Stimulated activated CD8-positive, alpha-beta memory T cell treated with anti-CD3 and anti-CD28 coated beads, Interleukin-12 subunit alpha, Interleukin-12 subunit beta, amount 100 ng/mL, for 1 hour (primary cell): ENCODE data around the gene ATP10A.

ENCODE experiments used
- DNase-seq: peaks from one replicate; pipeline ENCODE4 v3.0.0-alpha.2; 2020; ENCODE audit warnings: low read depth

The ATP10A gene

GRCh38 chr15:25677719-25678499 lies 185.2 kb downstream of the ATP10A start:
- DNase-seq, result no peak

GRCh38 chr15:25676070-25676469 lies 187.1 kb downstream of the ATP10A start:
- no peak for DNase-seq

GRCh38 chr15:25675396-25675795 lies 187.7 kb downstream of the ATP10A start:
- no peak for DNase-seq

DNA sequence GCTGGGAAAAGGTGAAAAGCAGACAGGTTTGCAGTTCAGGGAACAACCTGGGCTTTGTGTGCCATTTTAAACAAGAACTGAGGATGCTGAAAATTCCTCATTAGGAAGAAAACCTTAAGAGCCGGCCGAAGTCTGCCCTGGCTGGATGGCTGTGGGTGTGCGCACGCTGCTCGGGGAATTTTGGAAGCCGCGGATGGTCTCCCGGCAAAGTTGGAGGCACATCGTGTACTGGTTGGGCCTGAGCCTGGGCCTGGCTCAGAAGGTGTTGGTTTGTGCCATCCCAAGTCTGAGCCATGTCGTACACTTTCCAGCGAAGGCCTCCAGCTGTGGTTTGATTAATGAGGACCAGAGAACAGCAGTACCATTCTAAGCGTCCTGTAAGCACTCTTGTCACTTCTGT lies 188.2 kb downstream of the ATP10A start:
- no peak for DNase-seq

- no peak for DNase-seq
Measured at GRCh38 chr15:25673972-25674371, 189.2 kb downstream of the ATP10A start.

GRCh38 chr15:25673351-25673750 lies 189.8 kb downstream of the ATP10A start:
- no peak for DNase-seq

DNA sequence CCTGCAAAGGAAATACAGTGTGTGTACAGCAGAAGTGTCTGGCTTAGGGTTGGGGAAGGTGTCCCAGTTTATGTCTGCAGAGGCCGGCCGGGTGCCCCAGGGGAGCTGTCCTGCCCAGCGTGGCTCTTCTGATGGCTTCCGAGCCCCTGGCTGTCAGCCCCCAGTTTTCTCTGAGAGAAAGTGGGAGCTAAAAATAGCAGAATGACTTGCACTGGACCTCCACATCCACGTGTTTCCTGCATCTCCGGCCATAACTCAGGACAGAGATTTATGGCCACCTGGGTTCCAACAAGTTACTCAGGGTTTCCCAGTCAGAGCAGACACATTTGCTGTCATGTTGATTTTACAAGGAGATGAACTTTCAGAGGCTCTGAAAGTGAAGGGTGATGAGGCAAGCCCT lies 192.0 kb downstream of the ATP10A start:
- no peak for DNase-seq

- DNase-seq, result no peak
Measured at GRCh38 chr15:25670621-25671020, 192.5 kb downstream of the ATP10A start.

GRCh38 chr15:25670025-25670554 lies 193.0 kb downstream of the ATP10A start:
- DNase-seq, result no peak

DNA sequence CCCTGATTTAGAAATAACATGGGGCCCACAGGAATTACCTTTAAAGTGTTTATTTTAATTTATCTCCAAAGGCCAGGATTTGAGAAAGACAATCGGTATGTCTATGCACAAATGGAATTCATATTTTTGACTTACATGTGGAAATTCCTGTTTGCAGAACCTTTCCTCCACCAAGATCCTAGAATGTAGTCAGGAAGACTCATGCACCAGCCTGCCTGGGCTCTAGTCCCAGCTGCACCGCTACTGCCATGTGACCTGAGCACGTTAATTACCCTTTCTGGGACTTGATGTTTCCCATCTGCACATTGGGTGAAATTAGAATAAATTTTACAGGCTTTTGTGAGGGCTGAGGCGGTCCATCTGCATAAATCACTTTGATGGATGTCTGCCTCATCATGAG lies 194.2 kb downstream of the ATP10A start:
- no peak for DNase-seq

DNA sequence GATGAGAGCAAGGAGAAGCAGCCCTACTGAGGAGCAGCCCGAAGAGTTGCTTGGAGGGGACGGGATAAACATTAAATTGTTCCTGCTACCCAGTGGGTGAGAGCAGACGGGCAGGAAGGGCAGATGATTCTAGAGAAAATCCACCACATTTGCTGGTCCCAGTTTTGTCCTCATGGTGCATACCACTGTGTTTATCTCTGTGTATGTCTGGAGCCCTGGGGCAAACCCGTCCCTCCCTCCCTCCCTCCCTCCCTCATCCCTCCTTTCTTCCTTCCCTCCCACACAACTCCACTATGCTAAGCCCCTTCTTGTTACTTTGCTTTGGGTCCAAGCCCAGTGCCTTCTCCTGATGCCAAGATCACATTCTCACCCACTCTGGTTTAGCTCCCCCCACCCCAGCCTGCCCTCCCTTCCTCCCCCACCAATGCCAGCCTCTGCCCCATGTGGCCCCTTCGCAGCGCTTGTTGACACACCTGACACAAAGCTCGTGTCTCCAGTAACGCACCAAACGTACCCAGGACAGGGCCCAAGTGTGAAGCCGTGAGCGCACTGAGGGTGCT lies 194.8 kb downstream of the ATP10A start:
- DNase-seq, result no peak

DNA sequence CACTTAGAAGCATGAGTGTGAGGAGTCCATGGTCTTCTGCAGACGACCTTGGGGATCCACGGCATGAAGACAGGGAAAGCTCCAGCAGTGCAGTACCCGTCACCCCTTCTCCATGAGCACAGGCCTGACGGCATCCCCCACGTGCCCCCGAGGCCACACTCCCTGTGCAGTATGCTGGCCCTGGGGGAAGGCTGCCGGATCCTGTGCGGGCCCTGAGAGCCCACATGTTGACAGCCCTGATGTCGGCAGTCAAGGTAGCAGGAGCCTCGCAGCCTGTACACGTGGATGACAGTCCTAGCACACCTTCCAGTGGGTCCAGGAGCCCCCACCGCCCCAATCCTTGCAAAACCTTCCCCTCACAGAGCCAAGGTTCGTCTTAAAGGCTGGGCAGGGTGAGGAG lies 195.3 kb downstream of the ATP10A start:
- DNase-seq, result no peak

DNA sequence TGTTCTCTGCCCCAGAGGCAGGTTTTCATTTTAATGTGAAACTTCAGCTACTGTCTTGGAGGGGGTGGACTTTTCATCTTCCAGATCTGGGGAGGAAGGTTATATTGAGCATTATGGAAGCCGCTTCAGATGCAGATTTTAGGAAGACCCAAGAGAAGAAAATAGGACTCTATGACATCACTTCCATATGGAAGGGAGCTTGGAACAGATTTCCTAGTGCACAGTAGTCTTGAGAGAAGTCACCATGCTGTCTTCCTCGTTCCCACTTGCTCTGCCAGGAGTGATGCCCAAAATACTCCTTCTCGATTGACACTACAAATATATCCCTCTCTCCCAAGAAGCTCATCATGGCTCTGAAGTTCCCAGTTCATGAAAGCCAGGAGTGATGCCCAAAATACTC lies 197.2 kb downstream of the ATP10A start:
- DNase-seq, result no peak

DNA sequence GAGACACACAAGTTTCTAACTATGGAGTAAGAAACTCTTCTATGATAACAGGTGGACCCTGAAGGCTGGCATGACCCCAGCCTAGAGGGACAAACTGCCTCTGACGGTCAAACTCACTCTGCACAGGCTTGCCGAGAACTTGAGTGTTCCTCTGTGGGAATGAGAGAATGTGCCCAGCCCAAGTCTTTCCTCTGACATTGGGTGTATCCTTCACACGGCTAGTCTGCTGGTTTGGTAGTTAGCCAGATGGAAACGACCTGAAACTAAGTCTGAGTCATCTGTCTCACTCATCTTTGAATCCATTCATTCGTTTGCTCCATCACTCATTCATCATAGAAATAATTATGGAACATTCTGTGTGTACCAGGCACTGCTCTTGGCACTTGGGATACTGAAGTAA lies 198.4 kb downstream of the ATP10A start:
- no peak for DNase-seq

- DNase-seq, result no peak
Measured at GRCh38 chr15:25663515-25663914, 199.6 kb downstream of the ATP10A start.

GRCh38 chr15:25661898-25662297 lies 201.2 kb downstream of the ATP10A start:
- no peak for DNase-seq

GRCh38 chr15:25659251-25659650 lies 203.9 kb downstream of the ATP10A start:
- DNase-seq, result no peak

GRCh38 chr15:25658560-25658959 lies 204.6 kb downstream of the ATP10A start:
- DNase-seq, result no peak

DNA sequence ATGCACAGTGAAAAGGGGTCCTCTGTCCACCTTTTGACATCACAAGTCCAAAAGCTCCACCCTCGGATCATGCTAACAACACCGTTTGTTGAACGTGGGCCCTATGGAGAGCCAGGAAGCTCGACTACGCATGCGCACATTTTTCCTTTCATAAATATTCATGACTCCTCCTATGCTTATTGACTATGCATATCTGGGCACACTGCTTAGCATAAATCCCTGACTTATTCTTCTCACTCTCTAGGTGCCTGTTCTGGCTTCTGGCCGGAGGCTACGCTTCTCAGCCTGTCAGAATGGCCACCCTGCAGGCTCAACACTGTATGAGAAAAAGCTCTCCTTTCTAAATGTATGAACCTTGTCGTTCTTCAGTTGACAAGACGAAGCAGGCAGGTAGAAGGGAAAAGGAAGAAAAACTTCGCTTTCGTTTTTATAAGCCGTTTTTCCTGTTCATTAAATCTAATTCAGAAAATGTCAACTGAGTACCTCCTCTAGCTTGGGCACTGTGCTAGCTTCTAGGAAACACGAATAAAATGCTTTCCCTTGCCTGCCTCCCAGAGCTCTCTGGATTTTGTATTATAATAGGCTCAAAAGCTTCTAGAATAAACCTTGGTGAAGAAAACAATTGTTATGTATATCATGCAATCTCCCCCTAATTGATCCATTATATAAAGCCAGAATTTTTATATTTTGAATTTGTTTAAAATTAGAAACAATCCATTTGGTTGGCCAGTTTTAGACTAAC lies 207.7 kb downstream of the ATP10A start:
- DNase-seq, result no peak

DNA sequence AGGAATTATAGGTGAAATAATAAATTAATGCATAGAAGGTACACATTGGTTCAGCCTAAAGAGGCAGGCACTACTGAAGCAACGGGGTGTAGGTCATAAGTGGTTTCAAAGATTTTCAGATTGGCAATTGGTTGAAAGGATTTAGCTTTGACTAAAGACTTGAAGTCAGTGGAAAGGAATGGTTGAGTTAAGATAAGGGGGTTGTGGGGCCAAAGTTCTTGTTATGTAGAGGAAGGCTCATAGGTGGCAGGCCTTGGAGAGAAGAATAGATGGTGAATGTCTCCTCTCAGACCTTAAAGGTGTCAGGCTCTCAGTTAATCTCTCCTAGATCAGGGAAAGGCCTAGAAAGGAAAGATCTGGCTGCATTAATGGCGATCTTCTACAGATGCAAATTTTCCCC lies 209.8 kb downstream of the ATP10A start:
- DNase-seq, result no peak

DNA sequence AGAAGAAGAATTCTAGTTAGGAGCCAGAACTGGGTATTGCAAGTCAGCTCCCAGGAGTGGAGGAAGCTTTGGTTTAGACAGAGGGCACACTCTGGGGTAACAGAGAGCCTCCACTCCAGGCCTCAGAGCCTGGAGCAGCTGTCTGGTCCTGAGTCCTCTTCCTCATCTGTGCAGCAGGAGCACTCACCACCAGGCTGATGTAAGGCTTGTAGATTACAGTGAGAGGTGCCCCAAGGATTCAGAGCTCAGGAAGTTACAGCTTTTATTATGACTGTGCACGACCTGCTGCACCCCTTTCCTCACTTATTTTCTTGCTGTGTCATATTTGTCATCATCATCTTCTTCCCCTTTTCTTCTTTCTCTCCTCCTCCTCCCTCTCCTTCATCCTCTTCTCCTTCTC lies 210.4 kb downstream of the ATP10A start:
- DNase-seq, result no peak

DNA sequence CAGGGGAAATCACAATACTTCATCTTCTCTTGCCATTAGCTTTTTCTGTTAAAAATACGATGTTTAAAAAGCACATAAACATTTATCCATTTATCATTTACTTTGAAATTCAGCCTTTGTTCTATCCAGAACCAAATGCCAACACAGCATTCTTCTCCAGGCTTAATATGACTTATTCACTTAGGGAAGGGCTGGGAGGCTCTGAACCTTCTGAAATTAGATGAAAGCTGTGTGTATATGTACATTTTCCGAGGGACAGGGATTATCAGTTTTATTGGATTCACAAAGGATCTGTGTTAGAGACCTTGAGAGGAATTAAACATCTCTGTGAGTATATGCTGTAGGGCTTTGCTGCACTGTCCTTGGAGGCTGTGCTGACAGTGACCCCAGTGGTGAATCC lies 213.7 kb downstream of the ATP10A start:
- DNase-seq, result no peak

DNA sequence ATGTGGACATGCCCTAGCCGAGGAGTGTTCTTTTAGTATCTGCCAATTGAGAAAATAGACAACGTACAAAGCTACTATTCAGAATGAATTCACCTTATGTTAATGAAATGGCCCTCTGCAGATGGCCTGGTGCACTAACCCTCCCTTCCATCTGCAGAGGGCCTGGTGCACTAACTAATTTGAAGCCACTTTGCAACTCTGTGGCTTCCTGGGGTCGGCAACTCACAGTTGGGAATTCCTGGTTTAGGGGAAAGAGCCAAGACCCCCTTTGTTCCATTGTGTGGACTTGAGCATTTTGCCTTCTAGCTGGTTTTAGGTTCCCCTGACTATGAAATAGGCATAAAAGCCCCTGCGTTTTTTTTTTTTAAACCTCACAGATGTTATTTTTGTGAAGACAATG lies 220.0 kb downstream of the ATP10A start:
- DNase-seq, result no peak
